ENCODE results near the gene MLLT6. TPM values are rescaled to one million over a fixed set of nuclear protein-coding genes. Genes with fewer than 3 reads are reported as not detected.
A peak's percentile ranks its signal among the peaks of the same experiment; 100 is the strongest.

The MLLT6 gene
- total and polyA plus RNA-seq, 2 of the 13 experiments (the other 11 are each of a cell fraction or from before 2014, with no cell fraction given) = 50.7 to 69.5 TPM

DNA sequence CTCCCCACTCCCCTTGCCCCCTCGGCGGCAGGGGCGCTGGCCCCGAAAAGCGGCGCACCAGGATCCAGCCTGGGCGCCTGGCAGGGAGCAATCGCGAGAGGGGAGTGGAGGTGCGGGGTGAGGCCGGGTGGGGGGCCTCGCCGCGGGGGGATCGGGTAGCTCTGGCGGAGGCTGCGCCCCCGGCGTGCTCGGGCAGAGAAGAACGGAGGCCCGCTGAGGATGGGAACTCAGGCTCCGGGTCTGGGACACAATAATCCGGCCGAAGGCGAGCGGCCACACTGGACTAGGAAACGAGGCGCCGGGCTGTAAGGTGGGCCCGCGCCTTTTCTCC is 43.8 kb downstream of the MLLT6 start (continued):
- TF ChIP-seq ZNF883 (CRISPR knock-in tag; IDR thresholded peaks at IDR 0.05; ENCODE audit: not compliant biosample characterization) (peak; percentile 0), ZEB1 (IDR thresholded peaks at IDR 0.05; ENCODE audit: insufficient replicate concordance, low read depth) (no peak), ATF7-NPFF (CRISPR knock-in tag; IDR thresholded peaks at IDR 0.05; ENCODE audit: low read depth) (no peak), ASH2L (IDR thresholded peaks at IDR 0.05; ENCODE audit: insufficient read length, low read depth, low read length) (no peak), REPIN1 (CRISPR knock-in tag; IDR thresholded peaks at IDR 0.05; ENCODE audit: borderline replicate concordance, low read depth) (no peak), NFATC3 (CRISPR knock-in tag; IDR thresholded peaks at IDR 0.05) (no peak), HNRNPK (IDR thresholded peaks at IDR 0.05; ENCODE audit: low read depth, low read length, poor library complexity, severe bottlenecking) (peak; percentile 38), HDAC6 (IDR thresholded peaks at IDR 0.05; ENCODE audit: low read depth, low read length) (no peak), ZNF737 (CRISPR knock-in tag; IDR thresholded peaks at IDR 0.05; ENCODE audit: borderline replicate concordance) (no peak), ETV5 (CRISPR knock-in tag; IDR thresholded peaks at IDR 0.05; ENCODE audit: borderline replicate concordance) (no peak), ZNF850 (CRISPR knock-in tag; conservative IDR thresholded peaks at IDR 0.05) (no peak), SMAD9 (CRISPR knock-in tag; IDR thresholded peaks at IDR 0.05) (no peak), CEBPB (IDR thresholded peaks at IDR 0.05; ENCODE audit: borderline replicate concordance, low read depth, low read length) (no peak), ZNF326 (CRISPR knock-in tag; IDR thresholded peaks at IDR 0.05; ENCODE audit: borderline replicate concordance) (no peak), MTERF4 (CRISPR knock-in tag; IDR thresholded peaks at IDR 0.05) (0 out of 2 replicates have a peak, but pooled peaks have one; percentile 1), NCOA5 (CRISPR knock-in tag; IDR thresholded peaks at IDR 0.05) (no peak), ZNF30 (CRISPR knock-in tag; IDR thresholded peaks at IDR 0.05) (no peak), ZNF234 (CRISPR knock-in tag; conservative IDR thresholded peaks at IDR 0.05) (no peak), NR2F2 (IDR thresholded peaks at IDR 0.05; ENCODE audit: borderline replicate concordance, low read depth) (no peak), ZBTB37 (CRISPR knock-in tag; IDR thresholded peaks at IDR 0.05) (no peak), KLF6 (CRISPR knock-in tag; IDR thresholded peaks at IDR 0.05) (0 out of 2 replicates have a peak, but pooled peaks have one; percentile 6), MAFG (CRISPR knock-in tag; IDR thresholded peaks at IDR 0.05) (no peak), CCAR2 (optimal IDR thresholded peaks at IDR 0.05; ENCODE audit: low read depth, low read length) (no peak), ZNF605 (CRISPR knock-in tag; IDR thresholded peaks at IDR 0.05) (no peak)
- TF ChIP-seq, protein P1, sequence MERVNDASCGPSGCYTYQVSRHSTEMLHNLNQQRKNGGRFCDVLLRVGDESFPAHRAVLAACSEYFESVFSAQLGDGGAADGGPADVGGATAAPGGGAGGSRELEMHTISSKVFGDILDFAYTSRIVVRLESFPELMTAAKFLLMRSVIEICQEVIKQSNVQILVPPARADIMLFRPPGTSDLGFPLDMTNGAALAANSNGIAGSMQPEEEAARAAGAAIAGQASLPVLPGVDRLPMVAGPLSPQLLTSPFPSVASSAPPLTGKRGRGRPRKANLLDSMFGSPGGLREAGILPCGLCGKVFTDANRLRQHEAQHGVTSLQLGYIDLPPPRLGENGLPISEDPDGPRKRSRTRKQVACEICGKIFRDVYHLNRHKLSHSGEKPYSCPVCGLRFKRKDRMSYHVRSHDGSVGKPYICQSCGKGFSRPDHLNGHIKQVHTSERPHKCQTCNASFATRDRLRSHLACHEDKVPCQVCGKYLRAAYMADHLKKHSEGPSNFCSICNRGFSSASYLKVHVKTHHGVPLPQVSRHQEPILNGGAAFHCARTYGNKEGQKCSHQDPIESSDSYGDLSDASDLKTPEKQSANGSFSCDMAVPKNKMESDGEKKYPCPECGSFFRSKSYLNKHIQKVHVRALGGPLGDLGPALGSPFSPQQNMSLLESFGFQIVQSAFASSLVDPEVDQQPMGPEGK (CRISPR knock-in tag; IDR thresholded peaks at IDR 0.05) = 0 out of 2 replicates have a peak, but pooled peaks have one; percentile 14
- TF ChIP-seq, protein P2, sequence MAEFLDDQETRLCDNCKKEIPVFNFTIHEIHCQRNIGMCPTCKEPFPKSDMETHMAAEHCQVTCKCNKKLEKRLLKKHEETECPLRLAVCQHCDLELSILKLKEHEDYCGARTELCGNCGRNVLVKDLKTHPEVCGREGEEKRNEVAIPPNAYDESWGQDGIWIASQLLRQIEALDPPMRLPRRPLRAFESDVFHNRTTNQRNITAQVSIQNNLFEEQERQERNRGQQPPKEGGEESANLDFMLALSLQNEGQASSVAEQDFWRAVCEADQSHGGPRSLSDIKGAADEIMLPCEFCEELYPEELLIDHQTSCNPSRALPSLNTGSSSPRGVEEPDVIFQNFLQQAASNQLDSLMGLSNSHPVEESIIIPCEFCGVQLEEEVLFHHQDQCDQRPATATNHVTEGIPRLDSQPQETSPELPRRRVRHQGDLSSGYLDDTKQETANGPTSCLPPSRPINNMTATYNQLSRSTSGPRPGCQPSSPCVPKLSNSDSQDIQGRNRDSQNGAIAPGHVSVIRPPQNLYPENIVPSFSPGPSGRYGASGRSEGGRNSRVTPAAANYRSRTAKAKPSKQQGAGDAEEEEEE (CRISPR knock-in tag; IDR thresholded peaks at IDR 0.05; ENCODE audit: borderline replicate concordance) = no peak

Measured in HepG2 (cell line).